GM04504 (cell line): Measurements from ENCODE around the gene ADARB1.

Source experiments
- DNase-seq: peaks from one replicate; pipeline ENCODE4 v3.0.0-alpha.2; 2012; ENCODE audit warnings: low read depth

ADARB1 gene

DNA sequence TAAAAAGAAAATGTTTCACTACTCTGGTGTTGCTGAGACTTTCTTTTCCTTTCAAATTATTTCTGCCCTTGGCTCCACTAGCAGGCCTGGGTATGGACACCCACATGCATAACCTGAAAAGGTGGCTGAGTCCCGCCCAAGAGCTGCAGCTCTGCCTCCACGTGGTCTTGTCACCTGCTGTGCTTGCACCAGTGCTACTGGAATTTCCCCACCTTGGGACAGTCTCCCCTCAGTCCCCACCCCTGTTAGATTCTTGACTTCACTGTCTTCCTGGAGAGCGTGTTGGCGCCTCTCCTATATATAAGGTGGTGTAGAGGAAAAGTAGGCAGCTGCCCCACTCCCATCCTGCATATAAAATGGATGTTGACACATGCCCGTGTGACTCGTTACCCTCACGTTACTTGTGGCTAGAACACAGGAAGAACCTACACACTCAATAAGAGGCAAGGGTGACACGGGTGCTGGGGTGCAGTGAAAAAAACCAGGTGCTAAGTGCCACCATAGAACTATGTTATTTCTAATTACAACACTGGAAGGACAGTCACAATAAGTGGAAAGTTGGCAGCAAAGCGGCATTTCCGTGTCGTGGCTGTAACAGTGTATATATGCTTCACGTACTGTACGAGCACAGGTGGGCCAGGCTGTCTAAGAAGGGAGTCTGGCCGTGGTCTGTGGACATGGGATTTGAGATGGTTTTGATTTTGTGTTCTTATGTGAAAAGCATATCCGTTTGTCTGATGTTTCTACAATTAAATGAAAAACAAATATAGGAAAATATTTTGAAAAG lies 152.4 kb downstream of the ADARB1 start:
- no peak for DNase-seq

DNA sequence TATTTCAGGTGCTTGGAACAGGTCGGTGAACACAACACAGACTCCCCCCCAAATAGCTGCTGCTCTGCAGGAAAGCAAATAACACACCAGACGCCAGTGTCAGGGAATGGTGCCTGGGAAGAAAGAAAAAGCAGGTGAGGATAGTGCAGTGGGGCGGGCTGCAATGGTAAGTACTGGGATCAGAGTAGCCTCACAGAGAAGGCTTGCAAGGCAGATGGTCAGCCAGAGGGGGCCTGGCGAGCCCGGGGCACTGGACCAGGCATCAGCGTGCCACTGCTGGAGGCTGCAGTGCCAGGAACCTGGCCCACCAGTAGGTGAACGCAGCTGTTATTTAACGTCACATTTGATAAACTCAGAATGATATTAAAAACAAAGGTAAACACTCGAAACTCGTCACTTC lies 153.4 kb downstream of the ADARB1 start:
- no peak for DNase-seq

DNA sequence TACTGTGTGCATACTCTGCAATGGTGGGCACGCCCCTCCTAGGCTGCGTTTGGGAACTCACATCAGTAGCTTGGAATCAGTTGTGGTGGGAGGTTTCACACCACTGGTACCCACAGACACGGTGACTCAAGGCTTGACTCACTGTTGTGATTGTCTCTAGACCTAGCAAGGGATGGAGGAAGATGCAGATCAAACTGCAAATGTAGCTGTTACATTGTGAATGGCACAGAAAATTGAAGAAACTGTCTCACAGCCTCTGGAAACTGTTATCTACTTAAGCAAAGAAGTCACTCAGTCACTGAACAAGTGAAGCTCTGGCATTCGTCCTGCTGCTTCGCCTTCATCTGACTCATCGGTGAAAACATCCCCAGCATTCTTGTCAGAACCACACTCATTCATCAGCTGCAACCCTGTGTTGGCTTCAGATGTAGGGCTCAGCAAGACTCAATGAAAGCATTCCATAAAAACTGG lies 153.8 kb downstream of the ADARB1 start:
- DNase-seq: peak; percentile 97

DNA sequence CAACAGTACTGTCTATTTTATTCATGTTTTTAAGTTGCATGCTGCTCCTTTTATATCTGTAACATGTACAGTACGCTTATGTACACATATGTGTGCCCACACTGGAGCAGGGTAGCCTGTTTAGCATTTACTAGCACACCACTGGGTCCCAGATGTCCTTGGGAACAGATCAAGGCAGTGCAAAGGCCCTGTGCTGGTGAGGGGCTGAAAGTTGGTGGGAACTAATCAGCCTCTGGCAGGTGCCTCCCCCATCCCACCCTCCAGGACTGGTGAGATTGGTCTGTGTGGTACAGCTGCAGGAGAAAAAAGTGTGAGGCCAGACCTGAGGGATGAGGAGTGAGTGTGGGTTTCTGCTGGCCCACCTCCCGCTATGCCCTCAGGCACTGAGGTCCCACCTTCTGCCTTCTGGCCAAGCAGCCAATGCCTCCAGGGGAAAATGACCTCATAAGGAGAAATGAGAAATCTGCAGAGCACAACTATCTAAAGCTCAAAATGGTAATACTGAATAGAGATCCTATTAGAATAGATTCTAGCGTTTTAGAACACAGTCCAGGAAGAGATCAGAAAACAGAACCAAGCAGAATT lies 154.4 kb downstream of the ADARB1 start:
- no peak for DNase-seq

DNA sequence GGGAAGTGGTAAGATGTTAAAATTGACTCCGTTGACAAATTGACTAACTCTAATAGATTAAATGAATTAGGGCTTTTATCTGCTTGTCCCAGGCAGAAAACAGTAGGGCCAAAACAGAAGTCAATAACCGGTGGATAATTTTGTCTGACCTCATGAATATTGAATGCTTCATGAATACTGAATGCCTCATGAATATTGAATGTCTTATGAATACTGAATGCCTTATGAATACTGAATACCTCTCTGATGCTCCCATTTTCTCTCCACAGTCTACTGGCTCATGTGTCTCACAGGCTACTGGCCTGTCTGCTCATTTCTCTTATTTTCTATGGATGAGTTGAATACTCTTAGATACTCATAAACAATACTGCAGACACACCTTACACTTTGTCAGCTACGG lies 157.3 kb downstream of the ADARB1 start:
- no peak for DNase-seq

DNA sequence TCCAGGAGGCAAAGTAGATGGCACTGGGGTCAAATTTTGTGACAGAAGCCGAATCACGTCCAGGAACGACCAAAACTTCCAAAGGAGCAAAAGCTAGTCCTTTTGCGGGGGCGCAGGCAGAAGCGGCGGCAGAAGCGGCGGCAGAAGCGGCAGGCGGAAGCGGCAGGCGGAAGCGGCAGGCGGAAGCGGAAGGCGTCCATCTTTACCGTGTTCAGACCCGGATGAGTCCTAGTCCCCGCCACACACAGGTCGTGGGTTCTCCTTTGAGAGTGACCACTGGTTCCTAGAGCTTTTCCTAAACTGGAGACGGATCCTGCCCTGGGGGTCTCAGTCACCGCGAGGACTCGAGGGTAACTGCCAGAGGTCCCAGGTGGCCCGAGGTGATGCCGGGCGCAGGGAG lies 159.7 kb downstream of the ADARB1 start:
- DNase-seq: no peak

DNA sequence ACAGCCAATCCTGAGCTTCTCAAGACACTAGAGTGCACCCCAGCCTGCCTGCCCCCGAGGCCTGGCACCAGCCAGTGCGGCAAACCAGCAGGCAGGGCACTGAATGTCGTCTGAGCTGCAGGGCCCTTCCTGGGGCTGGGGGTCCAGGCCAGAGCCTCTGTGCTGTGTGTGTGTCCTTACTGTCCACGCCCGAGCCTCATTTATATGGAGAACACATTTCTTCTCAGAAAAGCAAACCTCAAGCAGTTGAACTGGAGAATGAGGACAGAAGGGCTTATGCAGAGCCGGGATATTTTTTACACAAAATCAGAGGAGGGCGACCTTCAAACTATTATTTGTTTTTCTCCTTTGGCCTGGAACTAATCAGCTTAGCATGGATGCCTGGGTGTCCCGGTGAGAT lies 160.6 kb downstream of the ADARB1 start:
- no peak for DNase-seq

DNA sequence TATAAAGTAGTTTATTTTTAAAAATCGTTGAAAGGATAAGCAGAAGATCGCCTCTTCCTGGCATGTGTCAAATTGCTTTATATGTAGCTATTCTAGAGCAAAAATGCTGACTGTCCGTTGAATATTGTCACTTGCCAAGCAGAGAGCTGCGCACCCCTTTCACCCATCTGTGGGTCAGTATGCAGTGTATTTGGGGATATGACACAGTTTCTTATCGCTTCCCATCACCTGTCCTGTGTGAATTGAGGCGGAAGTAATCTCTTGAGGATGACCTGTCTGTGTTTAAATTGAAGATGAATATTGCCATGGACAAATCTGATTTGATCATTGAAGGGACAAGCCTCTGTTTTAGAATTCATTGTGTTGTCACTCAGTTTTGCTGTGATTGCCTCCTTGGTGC lies 161.1 kb downstream of the ADARB1 start:
- DNase-seq: no peak

DNA sequence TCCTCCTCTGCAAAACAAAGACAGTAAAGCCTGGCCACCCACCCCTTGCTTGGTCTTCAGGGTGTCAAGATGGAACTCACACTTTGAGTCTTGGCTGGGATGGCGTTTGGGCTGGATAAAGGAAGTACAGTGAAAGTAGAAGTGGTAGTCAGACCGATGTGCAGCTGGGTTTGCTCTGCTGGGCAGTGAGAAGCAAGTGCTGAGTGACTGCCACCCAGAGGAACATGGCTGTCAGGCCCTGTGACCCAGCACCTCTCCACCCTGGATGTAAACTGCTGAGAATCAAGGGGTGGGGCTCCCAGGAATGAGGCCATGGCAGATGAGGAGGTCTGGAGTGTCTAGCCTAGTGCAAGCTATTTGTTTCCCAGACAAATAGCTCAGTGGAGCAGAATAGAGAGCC lies 162.1 kb downstream of the ADARB1 start:
- no peak for DNase-seq

DNA sequence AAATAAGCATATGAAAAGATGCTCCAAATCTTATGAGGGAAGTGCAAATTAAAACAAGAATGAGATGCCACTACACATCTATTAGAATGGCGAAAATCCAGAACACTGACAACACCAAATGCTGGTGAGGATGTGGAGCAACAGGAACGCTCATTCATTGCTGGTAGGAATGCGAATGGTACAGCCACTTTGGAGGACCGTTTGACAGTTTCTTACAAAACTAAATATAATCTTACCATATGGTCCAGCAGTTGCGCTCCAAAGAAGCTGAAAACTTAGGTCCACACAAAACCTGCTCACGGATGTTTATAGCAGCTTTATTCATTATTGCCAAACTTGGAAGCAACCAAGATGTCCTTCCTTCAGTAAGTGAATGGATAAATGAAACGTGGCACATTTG lies 163.0 kb downstream of the ADARB1 start:
- DNase-seq: no peak

DNA sequence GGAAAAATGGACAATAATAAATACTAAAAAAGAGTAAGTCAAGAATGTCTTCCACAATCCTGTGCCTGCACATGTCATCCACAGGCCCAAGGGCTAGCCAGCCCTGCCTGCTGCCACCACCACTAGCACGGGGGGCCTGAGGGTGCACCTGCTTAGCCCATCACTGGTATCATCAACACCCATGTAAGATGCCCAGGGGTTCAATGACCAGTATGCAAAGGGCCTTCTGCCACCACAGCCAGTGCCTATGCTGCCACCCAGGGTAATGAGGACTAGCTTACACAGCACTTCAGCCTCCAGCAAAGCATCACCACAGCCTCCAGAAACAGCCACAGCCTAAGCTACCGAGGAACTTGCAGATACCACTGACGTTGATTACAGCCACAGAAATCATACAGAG lies 167.0 kb downstream of the ADARB1 start:
- DNase-seq: no peak

DNA sequence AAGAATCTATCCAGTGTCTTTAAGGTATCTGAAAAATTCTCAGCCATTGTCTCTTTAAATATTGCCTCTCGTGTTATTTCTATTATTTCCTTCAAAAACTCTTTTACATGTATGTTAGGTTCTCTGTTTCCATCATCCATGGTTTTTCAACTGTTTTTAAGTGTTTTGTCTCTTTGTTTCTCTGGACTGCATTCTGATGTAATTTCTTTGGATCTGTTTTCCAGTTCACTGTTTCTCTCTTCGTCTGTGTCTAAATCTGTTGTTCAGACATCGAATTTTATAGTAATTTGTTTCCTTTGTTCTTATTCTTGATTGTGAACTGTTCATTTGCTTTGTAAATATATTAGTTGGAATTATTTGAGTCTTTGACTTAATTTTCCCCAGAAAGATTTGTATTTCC lies 169.2 kb downstream of the ADARB1 start:
- no peak for DNase-seq

DNA sequence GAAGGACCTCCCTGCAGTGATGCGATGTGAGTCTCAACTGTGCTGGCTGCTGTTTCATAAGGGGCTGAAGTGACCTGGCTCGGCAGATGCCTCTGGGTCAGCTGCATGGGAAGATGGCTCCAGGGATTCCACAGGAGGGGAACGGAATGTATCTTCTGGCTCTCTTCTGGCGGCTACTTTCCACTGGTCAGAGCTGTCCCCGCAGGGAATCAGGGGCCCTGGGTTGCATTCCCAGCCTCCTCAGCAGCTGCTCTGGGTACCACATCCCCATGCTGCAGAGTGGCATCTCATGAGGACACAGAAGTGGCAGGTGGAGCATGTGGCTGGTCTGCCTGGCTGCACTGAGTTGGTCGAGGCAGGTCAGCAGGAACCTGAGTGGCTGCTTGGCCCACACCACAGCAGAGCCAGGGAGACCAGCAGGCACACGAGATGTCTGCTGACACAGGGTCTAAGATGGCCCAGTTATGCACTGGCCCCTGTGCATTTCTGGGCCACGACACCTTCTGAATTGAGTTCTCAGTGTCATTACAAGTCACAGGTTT lies 170.5 kb downstream of the ADARB1 start:
- no peak for DNase-seq

DNA sequence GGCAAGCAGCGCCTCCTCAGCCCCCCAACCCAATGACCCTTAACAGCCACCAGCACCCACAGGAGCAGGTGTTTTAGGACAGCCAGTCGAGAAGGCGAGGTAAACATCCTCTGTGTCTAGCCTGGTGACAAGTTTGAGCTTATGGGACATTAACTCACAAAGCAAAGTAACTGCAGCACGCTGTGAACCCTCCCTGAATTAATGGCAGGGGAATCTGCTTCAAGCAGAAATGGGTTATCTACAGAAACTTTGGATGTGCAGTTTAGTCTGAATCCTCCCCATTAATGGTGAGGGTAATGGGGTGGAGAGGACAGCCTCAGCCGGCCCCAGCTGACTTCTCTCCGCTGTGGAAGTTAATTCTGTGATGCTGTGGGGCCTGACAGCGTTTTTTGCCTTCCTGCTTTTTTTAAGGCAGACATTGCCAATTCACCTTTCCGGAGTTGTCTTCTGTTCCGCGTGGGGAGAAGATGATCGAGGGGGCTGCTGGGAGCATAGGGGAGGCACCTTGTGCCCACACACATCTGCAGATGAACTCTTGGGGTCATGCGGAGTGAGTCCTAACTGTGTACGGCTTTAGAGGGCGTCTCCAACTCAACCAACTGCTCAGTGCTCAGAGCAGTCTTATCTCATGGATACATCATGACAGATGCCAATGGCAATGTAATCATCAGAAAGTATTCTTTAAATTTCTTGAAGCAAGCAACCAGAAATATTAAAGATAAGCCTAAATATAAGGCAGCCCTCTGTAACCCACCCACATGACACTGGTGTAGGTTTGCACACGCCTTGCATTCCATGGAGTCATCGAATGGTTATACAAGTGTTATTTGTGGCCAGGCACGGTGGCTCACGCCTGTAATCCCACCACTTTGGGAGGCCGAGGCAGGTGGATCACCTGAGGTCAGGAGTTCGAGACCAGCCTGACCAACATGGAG lies 172.3 kb downstream of the ADARB1 start:
- no peak for DNase-seq

DNA sequence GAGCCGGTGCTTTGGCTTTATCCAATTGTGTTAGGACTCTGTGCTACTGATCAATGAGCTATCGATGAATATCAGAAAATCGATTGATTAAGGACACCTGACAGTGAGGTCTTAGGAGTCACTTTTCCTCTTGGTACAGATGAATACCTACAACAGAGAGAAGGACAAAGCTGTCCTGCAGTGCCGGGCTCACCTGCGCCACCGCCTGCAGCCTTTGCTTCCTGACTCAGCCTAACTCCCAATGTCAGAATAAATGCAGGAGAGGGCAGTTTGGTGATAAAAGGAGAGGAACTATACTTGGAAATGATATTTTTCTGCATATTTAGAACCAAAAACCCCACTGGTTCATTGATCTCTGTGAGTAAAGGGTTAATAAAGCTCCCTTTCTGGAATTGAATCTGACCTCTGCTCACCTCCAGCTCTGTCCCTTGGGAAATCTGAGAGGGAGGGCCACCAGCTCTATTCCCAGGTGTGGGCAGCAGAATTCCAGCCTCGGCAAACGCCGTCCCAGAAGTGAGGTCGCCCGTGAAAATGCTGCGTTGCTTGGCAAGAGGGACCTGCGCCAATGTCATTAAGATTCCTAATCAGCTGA lies 174.0 kb downstream of the ADARB1 start:
- DNase-seq: no peak

DNA sequence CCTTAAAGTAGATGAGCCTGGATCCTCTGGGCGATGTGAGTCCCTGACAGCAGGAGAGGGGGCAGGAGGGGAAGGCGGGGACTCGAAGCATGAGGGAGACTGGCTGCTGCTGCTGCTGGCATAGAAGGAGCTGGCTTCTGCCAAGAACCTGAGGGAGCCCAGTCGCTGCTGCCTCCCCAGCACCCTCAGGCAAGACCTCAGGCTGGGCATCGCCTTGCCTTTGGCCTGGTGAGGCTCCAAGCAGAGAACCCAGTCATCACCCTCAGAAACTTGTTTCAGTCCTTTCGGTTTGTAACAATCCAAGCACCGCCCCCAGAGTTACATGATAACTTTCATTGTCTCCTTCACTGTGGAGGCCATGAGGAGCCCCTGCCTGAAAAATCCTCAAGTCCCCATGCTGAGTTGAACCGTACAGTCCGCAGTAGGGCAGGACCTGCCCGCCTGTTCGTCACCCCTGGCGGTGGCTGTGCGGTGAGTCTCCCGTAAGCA lies 174.6 kb downstream of the ADARB1 start:
- no peak for DNase-seq

DNA sequence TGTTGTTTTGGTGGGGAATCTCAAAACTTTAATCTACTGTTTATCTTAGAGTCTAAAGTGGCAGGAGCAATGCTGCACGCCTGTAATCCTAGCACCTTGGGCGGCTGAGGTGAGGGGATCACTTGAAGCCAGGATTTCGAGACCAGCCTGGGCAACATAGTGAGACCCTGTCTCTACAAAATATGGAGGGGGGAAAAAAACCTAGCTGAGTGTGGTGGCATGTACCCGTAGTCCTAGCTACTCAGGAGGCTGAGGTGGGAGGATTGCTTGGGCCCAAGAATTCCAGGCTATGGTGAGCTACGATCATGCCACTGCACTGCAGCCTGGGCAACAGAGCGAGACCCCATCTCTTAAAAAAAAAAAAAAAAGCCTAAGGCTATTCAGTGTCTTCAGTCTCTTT lies 175.2 kb downstream of the ADARB1 start:
- no peak for DNase-seq

DNA sequence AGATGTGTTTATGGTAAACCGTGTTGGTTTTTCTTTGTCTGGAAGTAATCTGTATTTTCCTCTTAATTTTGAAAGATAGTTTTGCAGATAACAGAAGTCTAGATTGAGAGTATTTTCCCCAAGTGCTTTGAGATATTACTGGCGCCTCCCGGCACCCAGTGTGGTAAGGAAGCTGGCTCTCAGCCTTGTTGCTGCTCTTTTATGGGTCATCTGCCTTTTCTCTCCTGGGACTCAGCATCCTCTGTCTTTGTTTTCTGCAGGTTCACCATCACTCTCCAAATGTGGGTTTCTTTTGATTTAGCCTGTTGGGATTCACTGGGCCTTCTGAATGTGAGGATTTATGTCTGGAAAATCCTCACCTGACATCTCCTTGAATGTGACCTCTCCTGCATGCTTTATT lies 175.9 kb downstream of the ADARB1 start:
- DNase-seq: no peak

DNA sequence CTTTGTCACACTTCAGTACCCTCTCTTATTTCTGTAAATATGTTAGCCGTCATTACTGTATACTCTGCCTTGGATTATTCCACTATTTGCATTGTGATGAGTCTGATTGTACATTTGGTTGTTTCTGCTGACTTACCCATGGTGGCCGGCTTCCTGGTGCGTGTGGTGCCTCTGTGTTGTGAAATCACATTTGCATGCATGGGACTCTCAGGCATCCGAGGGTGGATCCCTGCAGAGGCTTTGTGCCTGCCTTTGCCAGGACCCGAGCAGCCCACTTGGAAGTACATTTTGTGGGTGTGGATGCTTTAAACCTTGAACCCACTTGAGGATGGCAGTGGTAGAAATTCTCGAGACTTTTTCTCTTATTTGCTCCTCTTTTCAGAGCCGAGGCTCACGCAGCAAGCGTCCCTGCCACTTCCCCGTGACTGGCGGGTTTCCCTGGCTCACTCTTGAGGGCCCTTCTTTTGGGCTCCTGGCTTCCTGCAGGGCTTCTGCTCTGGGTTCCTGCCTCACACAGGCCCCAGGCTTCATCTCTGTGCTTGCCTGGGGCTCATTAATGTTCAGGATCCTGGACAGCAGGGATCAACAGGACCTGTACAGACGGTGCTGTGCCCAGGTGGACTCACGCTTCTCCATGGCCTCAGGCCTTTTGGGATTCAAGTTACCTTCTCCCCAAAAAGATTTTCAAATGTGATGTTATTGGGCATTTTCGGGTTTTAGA lies 176.7 kb downstream of the ADARB1 start:
- no peak for DNase-seq

DNA sequence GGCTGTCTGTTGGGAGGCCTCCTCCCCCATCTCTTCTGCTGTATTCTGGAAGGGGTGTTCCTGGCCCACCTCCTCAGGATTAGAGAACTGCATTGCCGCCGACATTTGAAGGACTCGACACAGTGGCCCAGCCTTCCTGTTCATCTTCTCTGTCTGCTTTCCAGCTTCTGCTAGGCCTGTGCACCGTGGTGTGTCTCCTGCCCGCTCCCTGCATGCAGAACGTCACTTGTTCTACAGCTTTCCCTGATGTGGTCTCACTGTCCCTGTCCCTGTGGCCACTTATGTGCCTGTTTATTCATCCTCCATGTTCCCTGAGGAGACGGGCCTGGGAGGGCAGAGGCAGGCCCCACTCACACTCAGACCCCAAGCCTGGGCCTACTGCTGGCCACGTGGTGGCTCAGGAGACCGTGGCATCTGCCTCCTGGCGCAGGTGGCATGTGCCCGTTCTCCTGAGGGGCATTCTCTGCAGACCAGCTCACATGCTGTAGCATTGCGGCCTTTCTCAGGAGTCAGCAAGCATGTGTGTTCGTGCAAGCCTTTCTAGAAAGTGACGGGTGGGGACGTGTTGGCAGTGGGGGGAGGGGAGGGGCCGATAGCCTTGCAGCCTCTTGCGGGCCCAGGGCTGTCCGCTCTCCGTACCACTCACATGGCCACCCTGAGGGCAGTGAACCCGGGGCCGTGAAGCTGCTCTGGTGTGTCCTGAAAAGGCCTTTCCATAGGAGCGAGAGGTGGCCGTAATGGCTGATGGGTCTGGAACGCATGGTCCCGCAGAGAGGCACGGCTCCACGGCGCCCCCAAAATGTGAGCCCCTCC lies 177.5 kb downstream of the ADARB1 start:
- no peak for DNase-seq
